Duodenal mucosa (tissue), 2 donors: Measurements from ENCODE around the gene SHMT1.
"Not testable (repeated sequence)": the region's sequence is repeated elsewhere in the genome, so short reads cannot be mapped to it uniquely, and the experiment has no call there.

ENCODE experiments used
- H3K27ac ChIP-seq: one replicate; pipeline ENCODE4 v1.7.0; 2013; ENCODE audit warnings: low read depth, low read length
- H3K27me3 ChIP-seq, 2 donors: one replicate each; pipeline ENCODE4 v1.7.0; 2013; ENCODE audit warnings: low read length in 2 of 2, control low read depth in 1 of 2; ENCODE audit not compliant: insufficient read depth in 2 of 2, control insufficient read depth in 1 of 2
- H3K36me3 ChIP-seq, 2 donors: one replicate each; pipeline ENCODE4 v1.7.0; 2013; ENCODE audit warnings: low read length in 2 of 2, control low read depth in 1 of 2; ENCODE audit not compliant: insufficient read depth in 2 of 2, control insufficient read depth in 1 of 2
- H3K4me1 ChIP-seq, 2 donors: one replicate each; pipeline ENCODE4 v1.7.0; 2013; ENCODE audit warnings: low read length in 2 of 2, control low read depth in 1 of 2; ENCODE audit not compliant: insufficient read depth in 2 of 2, control insufficient read depth in 1 of 2
- H3K4me3 ChIP-seq, 2 donors: one replicate each; pipeline ENCODE4 v1.7.0; 2013; ENCODE audit warnings: low read length in 2 of 2, low read depth in 1 of 2
- H3K9ac ChIP-seq, 2 donors: one replicate each; pipeline ENCODE4 v1.7.0; 2013; ENCODE audit warnings: low read length in 2 of 2, low read depth in 1 of 2
- H3K9me3 ChIP-seq, 2 donors: one replicate each; pipeline ENCODE4 v1.7.0; 2013; ENCODE audit warnings: low read length in 2 of 2, control low read depth in 1 of 2; ENCODE audit not compliant: control insufficient read depth in 1 of 2

SHMT1 gene

GRCh38 chr17:18388266-18388665 lies 24.9 kb upstream of the SHMT1 start:
- not testable (repeated sequence) for H3K27ac ChIP-seq, H3K9me3 ChIP-seq, H3K27me3 ChIP-seq, H3K9ac ChIP-seq, H3K36me3 ChIP-seq, H3K4me1 ChIP-seq, H3K4me3 ChIP-seq

- not testable (repeated sequence) for H3K27ac ChIP-seq, H3K27me3 ChIP-seq, H3K4me1 ChIP-seq, H3K4me3 ChIP-seq, H3K9me3 ChIP-seq, H3K36me3 ChIP-seq, H3K9ac ChIP-seq
Measured at GRCh38 chr17:18387583-18387982, 24.2 kb upstream of the SHMT1 start.

- H3K36me3 ChIP-seq, H3K9me3 ChIP-seq, H3K4me1 ChIP-seq, H3K4me3 ChIP-seq, H3K27me3 ChIP-seq, H3K27ac ChIP-seq, H3K9ac ChIP-seq: not testable (repeated sequence)
Measured at GRCh38 chr17:18384271-18384670, 20.9 kb upstream of the SHMT1 start.

GRCh38 chr17:18383079-18383481 lies 19.7 kb upstream of the SHMT1 start:
- H3K27me3 ChIP-seq, H3K36me3 ChIP-seq, H3K27ac ChIP-seq, H3K9ac ChIP-seq, H3K4me3 ChIP-seq, H3K9me3 ChIP-seq: not testable (repeated sequence)
- H3K4me1 ChIP-seq: peaks cover 0 to 12% of the 10 kb centered on the region in 2 donors

GRCh38 chr17:18382441-18383078 lies 19.2 kb upstream of the SHMT1 start:
- no peak overlapping the region for H3K9ac ChIP-seq
- H3K27me3 ChIP-seq: peaks cover 0 to 7% of the 10 kb centered on the region in 2 donors
- H3K27ac ChIP-seq: no peak overlapping the region
- H3K4me1 ChIP-seq: peaks cover 0 to 17% of the 10 kb centered on the region in 2 donors
- no peaks in the 10 kb centered on the region for H3K36me3 ChIP-seq
- no peaks in the 10 kb centered on the region for H3K9me3 ChIP-seq
- H3K4me3 ChIP-seq: no peak overlapping the region

- H3K27ac ChIP-seq: no peak overlapping the region
- H3K36me3 ChIP-seq: no peaks in the 10 kb centered on the region
- no peaks in the 10 kb centered on the region for H3K9me3 ChIP-seq
- H3K4me3 ChIP-seq: no peak overlapping the region
- peaks cover 0 to 7% of the 10 kb centered on the region in 2 donors for H3K27me3 ChIP-seq
- no peak overlapping the region for H3K9ac ChIP-seq
- H3K4me1 ChIP-seq: peaks cover 0 to 22% of the 10 kb centered on the region in 2 donors
Measured at GRCh38 chr17:18381953-18382245, 18.5 kb upstream of the SHMT1 start.

GRCh38 chr17:18381158-18381952 lies 18.0 kb upstream of the SHMT1 start:
- Histone ChIP-seq H3K9me3 (no peaks in the 10 kb centered on the region), H3K4me3 (no peak overlapping the region), H3K9ac (no peak overlapping the region), H3K36me3 (no peaks in the 10 kb centered on the region), H3K27me3 (peaks cover 0 to 7% of the 10 kb centered on the region in 2 donors), H3K27ac (no peak overlapping the region), H3K4me1 (peaks cover 0 to 22% of the 10 kb centered on the region in 2 donors)

- Histone ChIP-seq H3K36me3 (no peaks in the 10 kb centered on the region), H3K9ac (no peak overlapping the region), H3K27ac (no peak overlapping the region), H3K4me1 (peaks cover 0 to 22% of the 10 kb centered on the region in 2 donors), H3K9me3 (no peaks in the 10 kb centered on the region), H3K4me3 (no peak overlapping the region), H3K27me3 (peaks cover 0 to 7% of the 10 kb centered on the region in 2 donors)
Measured at GRCh38 chr17:18380471-18381157, 17.3 kb upstream of the SHMT1 start.

GRCh38 chr17:18379246-18380146 lies 16.1 kb upstream of the SHMT1 start:
- Histone ChIP-seq H3K27me3 (peaks cover 0 to 7% of the 10 kb centered on the region in 2 donors), H3K9ac (no peak overlapping the region), H3K4me1 (peaks cover 0 to 22% of the 10 kb centered on the region in 2 donors), H3K27ac (no peak overlapping the region), H3K4me3 (no peak overlapping the region), H3K36me3 (no peaks in the 10 kb centered on the region), H3K9me3 (peaks cover 0 to 5% of the 10 kb centered on the region in 2 donors)
